SK-N-SH (cell line): Measurements from ENCODE around the gene PRKRIP1.

Source experiments
- CTCF ChIP-seq: fragments of 200-600 bp; sonication (generic); IDR thresholded peaks from 2 replicates; pipeline ENCODE4 v1.6.1; 2017; ENCODE audit warnings: antibody characterized with exemption, mild to moderate bottlenecking, moderate library complexity
- FOSL2 ChIP-seq: IDR thresholded peaks from 2 replicates; pipeline ENCODE4 v1.4.0; 2012; ENCODE audit warnings: low read depth, mild to moderate bottlenecking, moderate library complexity, borderline replicate concordance
- FOXJ3 ChIP-seq: sonication (generic); formaldehyde crosslinking; IDR thresholded peaks from 2 replicates; pipeline ENCODE4 v1.5.1; 2020; ENCODE audit warnings: mild to moderate bottlenecking, missing genetic modification reagents
- YY1 ChIP-seq: IDR thresholded peaks from 2 replicates; pipeline ENCODE4 v1.4.0; 2012; ENCODE audit warnings: low read depth, mild to moderate bottlenecking

GRCh38 chr7:102463841-102464576 is 67.8 kb downstream of the PRKRIP1 start:
- TF ChIP-seq CTCF (no peak), FOSL2 (no peak), YY1 (no peak), FOXJ3 (CRISPR knock-in tag) (no peak)
